Ovary (tissue), 9 donors: ENCODE measurements around the gene FAM13A. TPM values are rescaled to one million over a fixed set of nuclear protein-coding genes. Genes with fewer than 3 reads are reported as not detected.

Experiments used
- DNase-seq, 5 donors: peaks; one replicate each; pipeline ENCODE4 v3.0.0-alpha.2; 2019 to 2020
- H3K27ac ChIP-seq, 2 donors: fragments of 200-600 bp; one replicate each; pipeline versions ENCODE4 v1.5.1 to v1.8.0; 2019 to 2022
- H3K27me3 ChIP-seq: fragments of 200-600 bp; one replicate; pipeline ENCODE4 v1.8.0; 2022
- H3K36me3 ChIP-seq: fragments of 200-600 bp; sonication (generic); one replicate; pipeline ENCODE4 v1.5.1; 2019
- H3K4me1 ChIP-seq: one replicate; pipeline ENCODE4 v1.8.1; 2013; ENCODE audit warnings: mild to moderate bottlenecking, moderate library complexity; ENCODE audit not compliant: insufficient read depth
- H3K4me3 ChIP-seq: fragments of 200-600 bp; sonication (generic); one replicate; pipeline ENCODE4 v1.5.1; 2017
- H3K9me3 ChIP-seq, 2 donors: fragments of 200-600 bp in 1 of 2; sonication (generic) in 1 of 2; one replicate each; pipeline versions ENCODE4 v1.5.1 to v1.8.1; 2013 to 2019; ENCODE audit warnings: mild to moderate bottlenecking in 1 of 2, moderate library complexity in 1 of 2
- EP300 ChIP-seq: sonication (generic); formaldehyde crosslinking; IDR thresholded peaks from one replicate; pipeline ENCODE4 v1.6.1; 2017; ENCODE audit warnings: antibody characterized with exemption
- POLR2A ChIP-seq: fragments of 450-650 bp; IDR thresholded peaks from one replicate; pipeline ENCODE4 v1.6.1; 2017; ENCODE audit warnings: antibody characterized with exemption, mild to moderate bottlenecking, moderate library complexity
- WGBS, 3 donors: extraction: QIAGEN DNeasy Blood & Tissue Kit in 1 of 3; methylation state at CpG; one replicate each; pipeline versions ENCODE4 v1.1.5 to v1.1.7; 2013 to 2017; 5-methylcytosine and 5-hydroxymethylcytosine counted together
- intact Hi-C, 4 donors: fragments of 100-400 bp; cut with DNase I; formaldehyde crosslinking; loops; one replicate each; pipeline versions ENCODE4 v1.11.0 to v1.15.1; 2022 to 2023
- polyA plus RNA-seq, 2 donors: library from polyadenylated mRNA; stranded (reverse); fragments of 200-250 nt in 1 of 2; fragments of 350-450 nt in 1 of 2; fragmentation: Illumina TruSeq in 1 of 2; extraction: RNeasy Lipid Tissue Mini Kit (QIAGEN cat#74804) in 1 of 2; gene quantifications; one replicate each; pipeline ENCODE4 v1.2.3, GENCODE V29; 2013 to 2014
- total RNA-seq, 7 donors: library from RNA; depleted of rRNA in 2 of 7; stranded (reverse); fragments of >200 nt in 2 of 7; fragmentation: NEBNext Ultra II Directional in 3 of 7; extraction: Animal tissue kit (Norgen Biotek cat#: 25700) in 3 of 7; gene quantifications; one replicate each; pipeline versions ENCODE4 v1.1.0 to v1.2.4, GENCODE V29; 2016 to 2023
- TF ChIP-seq, protein P1 (sequence below), 3 donors: fragments of 450-650 bp in 2 of 3; fragments of 200-600 bp in 1 of 3; IDR thresholded peaks; one replicate each; pipeline versions ENCODE4 v1.5.1 to v1.8.0; 2016 to 2022; ENCODE audit warnings: antibody characterized with exemption in 3 of 3, mild to moderate bottlenecking in 1 of 3
- donor health status: DM: no; HTN: no; CAD: no; lungs with moderate emphysema.
- donor health status: DM: no; HTN: no; CAD: no.
- donor health status: Bipolar disorder and iron deficiency.
- donor health status: DM: yes; HTN: yes; CAD: no.
- donor health status: DM: no; HTN: no; CAD: no.
- donor health status: DM: yes; HTN: yes; CAD: no.

FAM13A gene
- total and polyA plus RNA-seq, 9 donors = 16.7 to 51.8 (median 38.0) TPM

DNA sequence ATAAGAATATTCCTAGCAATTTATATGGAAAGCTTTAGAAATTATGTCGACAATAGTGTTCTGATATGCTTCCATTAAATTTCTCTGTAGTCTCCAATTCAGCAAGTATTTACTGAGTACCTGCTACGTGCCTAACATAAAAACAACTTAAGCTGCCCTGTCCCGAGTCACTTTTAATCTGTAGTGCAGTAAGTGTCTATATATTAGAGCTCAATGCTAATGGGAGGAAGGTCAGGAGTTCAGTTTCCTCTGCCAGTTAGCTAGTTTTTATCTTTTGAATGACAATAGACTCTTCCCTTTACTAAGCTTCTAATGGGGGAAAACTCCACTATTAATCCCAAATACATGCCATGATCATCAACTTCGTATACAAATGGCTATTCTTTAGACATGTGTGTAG is 240.6 kb downstream of the FAM13A start:
- TF ChIP-seq POLR2A (no peak), EP300 (no peak)
- TF ChIP-seq, protein P1, sequence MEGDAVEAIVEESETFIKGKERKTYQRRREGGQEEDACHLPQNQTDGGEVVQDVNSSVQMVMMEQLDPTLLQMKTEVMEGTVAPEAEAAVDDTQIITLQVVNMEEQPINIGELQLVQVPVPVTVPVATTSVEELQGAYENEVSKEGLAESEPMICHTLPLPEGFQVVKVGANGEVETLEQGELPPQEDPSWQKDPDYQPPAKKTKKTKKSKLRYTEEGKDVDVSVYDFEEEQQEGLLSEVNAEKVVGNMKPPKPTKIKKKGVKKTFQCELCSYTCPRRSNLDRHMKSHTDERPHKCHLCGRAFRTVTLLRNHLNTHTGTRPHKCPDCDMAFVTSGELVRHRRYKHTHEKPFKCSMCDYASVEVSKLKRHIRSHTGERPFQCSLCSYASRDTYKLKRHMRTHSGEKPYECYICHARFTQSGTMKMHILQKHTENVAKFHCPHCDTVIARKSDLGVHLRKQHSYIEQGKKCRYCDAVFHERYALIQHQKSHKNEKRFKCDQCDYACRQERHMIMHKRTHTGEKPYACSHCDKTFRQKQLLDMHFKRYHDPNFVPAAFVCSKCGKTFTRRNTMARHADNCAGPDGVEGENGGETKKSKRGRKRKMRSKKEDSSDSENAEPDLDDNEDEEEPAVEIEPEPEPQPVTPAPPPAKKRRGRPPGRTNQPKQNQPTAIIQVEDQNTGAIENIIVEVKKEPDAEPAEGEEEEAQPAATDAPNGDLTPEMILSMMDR (IDR thresholded peaks at IDR 0.05) = no peak
- no peak for DNase-seq
- intact Hi-C loops = loop anchor here in 2 of 4 donors (10.0 kb wide), 2 partner anchors 112 to 208 kb away; no protein-coding TSS in a partner anchor
- no peak overlapping the region for H3K27ac ChIP-seq
- peaks cover 8% of the 10 kb centered on the region for H3K4me1 ChIP-seq
- 67 to 82% (median 75%) methylated on average over 4 of the region's 4 CpGs for WGBS, 3 donors
- H3K4me3 ChIP-seq = no peak overlapping the region
- H3K9me3 ChIP-seq = no peaks in the 10 kb centered on the region
- no peaks in the 10 kb centered on the region for H3K36me3 ChIP-seq
- H3K27me3 ChIP-seq = no peaks in the 10 kb centered on the region

DNA sequence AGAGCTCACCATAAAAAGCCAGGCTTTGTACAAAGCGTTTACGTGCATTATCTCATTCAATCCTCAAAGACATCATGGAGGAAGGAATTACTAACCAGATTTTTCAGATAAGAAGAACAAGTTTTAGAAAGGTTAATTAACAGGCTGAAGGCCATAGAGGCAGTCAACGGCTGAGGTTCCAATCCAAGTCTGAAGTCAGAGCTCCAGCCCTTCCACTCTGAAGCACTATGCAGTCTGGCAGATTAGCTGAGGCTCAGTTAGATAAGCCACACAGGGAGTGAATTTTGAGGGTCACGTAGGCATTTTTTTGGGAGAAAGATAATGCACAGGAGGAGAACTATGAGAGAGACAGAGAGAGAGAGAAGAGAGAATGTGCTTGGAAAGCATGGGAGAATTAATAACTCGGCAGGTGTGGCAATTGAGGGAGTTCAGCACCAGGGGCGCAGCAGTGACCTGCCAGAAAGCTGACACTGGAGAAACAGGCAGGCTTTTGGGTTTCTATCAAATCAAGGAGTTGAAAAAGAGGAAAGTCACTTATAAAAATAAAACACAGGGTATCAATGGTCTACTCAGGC is 242.9 kb downstream of the FAM13A start:
- no peak for DNase-seq
- TF ChIP-seq EP300 (no peak), POLR2A (no peak)
- TF ChIP-seq, protein P1 (IDR thresholded peaks at IDR 0.05) = no peak
- no peak overlapping the region for H3K4me3 ChIP-seq
- 64 to 87% (median 66%) methylated on average over 6 of the region's 6 CpGs for WGBS, 3 donors
- no peaks in the 10 kb centered on the region for H3K9me3 ChIP-seq
- no peaks in the 10 kb centered on the region for H3K36me3 ChIP-seq
- intact Hi-C loops = loop anchor here in 2 of 4 donors (10.0 kb wide), 2 partner anchors 109 to 211 kb away; no protein-coding TSS in a partner anchor
- H3K4me1 ChIP-seq = peaks cover 8% of the 10 kb centered on the region
- H3K27me3 ChIP-seq = no peaks in the 10 kb centered on the region
- H3K27ac ChIP-seq = no peak overlapping the region

DNA sequence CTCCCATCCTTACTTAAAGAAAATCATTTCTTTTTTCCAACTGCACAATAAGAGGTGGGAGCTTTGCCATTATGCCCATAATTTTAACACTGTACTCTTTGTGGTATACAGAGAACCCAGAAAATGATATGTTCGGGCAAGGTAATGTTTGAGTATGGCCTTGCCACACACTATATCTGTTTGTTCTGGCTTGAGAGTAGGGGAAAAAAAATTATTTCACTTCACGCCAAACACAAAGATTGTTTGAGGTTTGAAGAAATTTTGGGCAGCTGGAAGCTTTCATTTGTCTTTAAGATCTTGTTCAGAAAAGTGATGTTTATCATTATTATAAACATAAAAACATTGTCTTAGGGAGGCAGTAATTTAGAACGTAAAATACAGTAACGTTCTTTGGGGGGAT is 244.0 kb downstream of the FAM13A start:
- DNase-seq = no peak
- Histone ChIP-seq H3K4me1 (peaks cover 8% of the 10 kb centered on the region), H3K36me3 (no peaks in the 10 kb centered on the region), H3K4me3 (no peak overlapping the region), H3K27me3 (no peaks in the 10 kb centered on the region), H3K9me3 (no peaks in the 10 kb centered on the region), H3K27ac (no peak overlapping the region)
- intact Hi-C loops = loop anchor here in 2 of 4 donors (10.0 kb wide), 2 partner anchors 108 to 212 kb away; no protein-coding TSS in a partner anchor
- TF ChIP-seq EP300 = no peak
- TF ChIP-seq, protein P1 (IDR thresholded peaks at IDR 0.05) = no peak
- TF ChIP-seq POLR2A = no peak
- WGBS, 3 donors = 76 to 88% (median 80%) methylated on average over 4 of the region's 4 CpGs

DNA sequence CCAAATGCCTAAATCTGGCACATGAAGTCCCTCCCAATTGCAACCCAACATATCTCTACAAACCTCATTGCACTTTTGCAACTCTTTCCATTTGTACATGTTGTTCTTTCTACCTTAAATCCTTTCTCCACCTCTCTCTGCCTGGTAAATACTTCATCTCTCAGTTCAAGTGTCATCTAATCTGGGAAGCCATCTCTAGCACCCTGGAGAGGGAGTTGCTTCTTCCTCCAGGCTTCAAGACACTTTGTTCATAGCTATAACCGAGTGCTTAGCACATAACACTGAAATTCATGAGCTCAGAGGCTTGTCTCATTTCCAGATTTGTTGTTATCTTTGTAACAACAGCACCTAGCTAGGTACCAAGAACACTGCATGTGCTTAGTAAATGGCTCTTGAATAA is 244.6 kb downstream of the FAM13A start:
- TF ChIP-seq EP300 (no peak), POLR2A (no peak)
- TF ChIP-seq, protein P1 (IDR thresholded peaks at IDR 0.05) = no peak
- 76 to 84% (median 77%) methylated on average over 1 of the region's 1 CpG for WGBS, 3 donors
- Histone ChIP-seq H3K27ac (no peak overlapping the region), H3K4me1 (peaks cover 9% of the 10 kb centered on the region), H3K4me3 (no peak overlapping the region), H3K9me3 (no peaks in the 10 kb centered on the region), H3K27me3 (no peaks in the 10 kb centered on the region), H3K36me3 (no peaks in the 10 kb centered on the region)
- intact Hi-C loops = loop anchor here in 2 of 4 donors (10.0 kb wide), 2 partner anchors 108 to 212 kb away; no protein-coding TSS in a partner anchor
- no peak for DNase-seq
